ENCODE results near the gene LLGL2. TPM values are rescaled to one million over a fixed set of nuclear protein-coding genes. Genes with fewer than 3 reads are reported as not detected.
A peak's percentile ranks its signal among the peaks of the same experiment; 100 is the strongest.

LLGL2 gene
- total RNA-seq, 1 donor from 2014 or later = 33.1 TPM

DNA sequence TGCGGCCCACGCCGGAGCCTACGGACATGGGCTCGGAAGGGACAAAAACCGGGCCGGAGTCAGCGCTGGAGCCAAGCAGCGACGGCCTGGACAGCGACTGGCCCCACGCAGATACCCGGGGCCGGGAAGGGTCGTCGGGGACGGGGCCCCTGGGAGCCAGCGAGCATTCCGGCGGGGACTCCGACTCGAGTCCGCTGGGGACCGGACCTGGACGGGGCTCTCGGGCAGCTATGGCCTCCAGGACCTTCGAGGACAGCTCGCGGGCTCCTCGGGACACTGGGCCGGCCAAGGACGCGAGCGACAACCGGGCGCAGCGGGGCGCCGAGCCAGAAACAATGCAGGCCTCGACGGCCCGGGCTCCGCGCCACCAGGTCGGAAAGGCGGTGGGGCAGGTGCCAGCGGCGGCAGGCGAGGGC lies 63.1 kb downstream of the LLGL2 start:
- H3K9me3 Mint-ChIP-seq = no peaks in the 10 kb centered on the region
- H3K4me1 Mint-ChIP-seq = peaks cover 5% of the 10 kb centered on the region
- H3K27ac Mint-ChIP-seq = no peak overlapping the region
- peak overlapping the region; percentile 62 for H3K4me3 Mint-ChIP-seq
- TF ChIP-seq, protein P1, sequence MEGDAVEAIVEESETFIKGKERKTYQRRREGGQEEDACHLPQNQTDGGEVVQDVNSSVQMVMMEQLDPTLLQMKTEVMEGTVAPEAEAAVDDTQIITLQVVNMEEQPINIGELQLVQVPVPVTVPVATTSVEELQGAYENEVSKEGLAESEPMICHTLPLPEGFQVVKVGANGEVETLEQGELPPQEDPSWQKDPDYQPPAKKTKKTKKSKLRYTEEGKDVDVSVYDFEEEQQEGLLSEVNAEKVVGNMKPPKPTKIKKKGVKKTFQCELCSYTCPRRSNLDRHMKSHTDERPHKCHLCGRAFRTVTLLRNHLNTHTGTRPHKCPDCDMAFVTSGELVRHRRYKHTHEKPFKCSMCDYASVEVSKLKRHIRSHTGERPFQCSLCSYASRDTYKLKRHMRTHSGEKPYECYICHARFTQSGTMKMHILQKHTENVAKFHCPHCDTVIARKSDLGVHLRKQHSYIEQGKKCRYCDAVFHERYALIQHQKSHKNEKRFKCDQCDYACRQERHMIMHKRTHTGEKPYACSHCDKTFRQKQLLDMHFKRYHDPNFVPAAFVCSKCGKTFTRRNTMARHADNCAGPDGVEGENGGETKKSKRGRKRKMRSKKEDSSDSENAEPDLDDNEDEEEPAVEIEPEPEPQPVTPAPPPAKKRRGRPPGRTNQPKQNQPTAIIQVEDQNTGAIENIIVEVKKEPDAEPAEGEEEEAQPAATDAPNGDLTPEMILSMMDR (IDR thresholded peaks at IDR 0.05; ENCODE audit: unreplicated experiment) = no peak
- H3K27me3 Mint-ChIP-seq (ENCODE audit: low read depth) = peaks cover 3% of the 10 kb centered on the region
- H3K36me3 Mint-ChIP-seq = no peaks in the 10 kb centered on the region
- no peak for DNase-seq (ENCODE audit: low spot score in 2 of 2, unreplicated experiment in 2 of 2)

DNA sequence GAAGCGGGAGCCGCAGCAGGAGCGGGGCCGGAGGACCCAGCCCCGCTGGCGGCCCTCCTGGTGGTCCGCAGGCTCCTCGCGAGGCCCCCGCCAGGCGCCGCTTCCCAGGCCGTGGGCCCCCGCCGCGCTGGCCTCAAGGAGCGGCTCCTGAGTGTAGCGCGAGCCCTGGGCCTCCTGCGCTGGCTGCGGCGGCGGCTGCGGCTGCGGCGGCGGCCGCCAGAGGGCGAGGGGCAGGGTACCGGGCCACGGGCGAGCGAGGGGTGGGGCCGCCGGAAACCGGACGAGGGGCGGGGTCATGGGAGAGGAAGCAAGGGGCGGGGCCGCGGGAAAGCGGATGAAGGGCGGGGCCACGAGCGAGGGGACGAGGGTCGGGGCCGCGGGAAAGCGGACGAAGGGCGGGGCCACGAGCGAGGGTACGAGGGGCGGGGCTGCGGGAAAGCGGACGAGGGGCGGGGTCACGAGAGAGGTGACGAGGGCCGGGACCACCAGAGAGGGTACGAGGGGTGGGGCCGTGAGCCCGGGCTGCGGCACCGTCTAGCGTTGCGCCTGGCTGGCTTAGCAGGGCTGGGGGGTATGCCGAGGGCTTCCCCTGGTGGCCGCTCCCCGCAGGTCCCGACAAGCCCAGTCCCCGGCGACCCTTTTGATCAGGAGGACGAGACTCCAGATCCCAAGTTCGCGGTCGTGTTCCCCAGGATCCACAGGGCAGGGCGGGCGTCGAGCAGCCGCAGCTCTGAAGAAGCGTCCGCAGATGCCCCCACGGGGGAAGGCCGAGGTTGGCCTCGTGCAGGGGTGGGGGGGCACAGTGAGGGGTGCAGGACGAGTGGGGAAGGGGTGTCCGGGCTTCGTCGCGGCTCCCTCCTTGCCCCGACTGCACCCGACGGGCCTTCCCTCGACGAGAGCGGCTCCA lies 63.8 kb downstream of the LLGL2 start:
- H3K36me3 Mint-ChIP-seq = no peaks in the 10 kb centered on the region
- TF ChIP-seq, protein P1 (IDR thresholded peaks at IDR 0.05; ENCODE audit: unreplicated experiment) = peak; percentile 65
- peak; percentile 97 for DNase-seq (ENCODE audit: low spot score in 2 of 2, unreplicated experiment in 2 of 2)
- H3K9me3 Mint-ChIP-seq = no peaks in the 10 kb centered on the region
- no peak overlapping the region for H3K27ac Mint-ChIP-seq
- peaks cover 3% of the 10 kb centered on the region for H3K27me3 Mint-ChIP-seq (ENCODE audit: low read depth)
- H3K4me1 Mint-ChIP-seq = peaks cover 5% of the 10 kb centered on the region
- H3K4me3 Mint-ChIP-seq = peak overlapping the region; percentile 68

DNA sequence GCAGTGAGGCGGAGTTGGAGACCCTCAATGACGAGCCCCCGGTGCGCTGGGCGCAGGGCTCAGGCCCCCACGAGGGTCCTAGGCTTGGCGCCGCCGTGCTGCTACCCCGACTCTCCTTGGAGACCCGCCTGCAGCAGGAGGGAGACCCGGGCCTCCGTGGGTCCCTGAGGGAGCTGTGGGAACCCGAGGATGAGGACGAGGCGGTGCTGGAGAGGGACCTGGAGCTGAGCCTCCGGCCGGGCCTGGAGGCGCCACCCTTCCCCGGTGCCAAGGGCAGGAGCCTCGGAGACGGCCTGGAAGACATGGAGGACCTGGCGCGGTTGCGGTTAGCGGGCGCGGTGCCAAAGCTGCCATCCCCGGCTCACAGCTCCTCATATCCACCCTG lies 64.4 kb downstream of the LLGL2 start:
- Mint-ChIP-seq H3K4me1 (peaks cover 5% of the 10 kb centered on the region), H3K27me3 (ENCODE audit: low read depth) (peaks cover 3% of the 10 kb centered on the region), H3K9me3 (no peaks in the 10 kb centered on the region), H3K4me3 (peak overlapping the region; percentile 42), H3K36me3 (no peaks in the 10 kb centered on the region), H3K27ac (no peak overlapping the region)
- TF ChIP-seq, protein P1 (IDR thresholded peaks at IDR 0.05; ENCODE audit: unreplicated experiment) = no peak
- no peak for DNase-seq (ENCODE audit: low spot score in 2 of 2, unreplicated experiment in 2 of 2)

DNA sequence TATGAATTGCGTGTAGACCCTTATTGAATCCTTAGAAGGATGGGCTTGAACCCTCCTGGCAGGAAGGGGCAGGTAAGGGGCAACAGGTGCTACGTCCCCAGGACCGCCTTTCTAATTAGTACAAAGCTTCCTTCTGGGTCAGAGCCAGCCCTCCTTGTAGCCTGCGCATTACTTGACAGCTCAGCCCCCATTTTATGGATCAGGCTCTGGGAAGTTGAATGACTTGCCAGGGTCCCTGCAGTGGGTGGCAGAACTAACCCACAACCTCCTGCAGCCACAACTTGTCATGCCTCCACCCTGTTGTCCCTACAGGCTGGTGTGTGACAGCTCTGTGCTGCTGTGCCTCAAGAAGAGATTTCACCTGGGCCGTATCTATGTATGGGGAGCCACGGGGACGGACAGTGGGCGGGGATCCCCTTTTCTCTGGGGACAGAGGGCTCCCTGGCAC lies 64.8 kb downstream of the LLGL2 start:
- Mint-ChIP-seq H3K27me3 (ENCODE audit: low read depth) (peaks cover 3% of the 10 kb centered on the region), H3K27ac (no peak overlapping the region), H3K36me3 (no peaks in the 10 kb centered on the region), H3K4me1 (peaks cover 5% of the 10 kb centered on the region), H3K4me3 (peak overlapping the region; percentile 42), H3K9me3 (no peaks in the 10 kb centered on the region)
- TF ChIP-seq, protein P1 (IDR thresholded peaks at IDR 0.05; ENCODE audit: unreplicated experiment) = no peak
- no peak for DNase-seq (ENCODE audit: low spot score in 2 of 2, unreplicated experiment in 2 of 2)

DNA sequence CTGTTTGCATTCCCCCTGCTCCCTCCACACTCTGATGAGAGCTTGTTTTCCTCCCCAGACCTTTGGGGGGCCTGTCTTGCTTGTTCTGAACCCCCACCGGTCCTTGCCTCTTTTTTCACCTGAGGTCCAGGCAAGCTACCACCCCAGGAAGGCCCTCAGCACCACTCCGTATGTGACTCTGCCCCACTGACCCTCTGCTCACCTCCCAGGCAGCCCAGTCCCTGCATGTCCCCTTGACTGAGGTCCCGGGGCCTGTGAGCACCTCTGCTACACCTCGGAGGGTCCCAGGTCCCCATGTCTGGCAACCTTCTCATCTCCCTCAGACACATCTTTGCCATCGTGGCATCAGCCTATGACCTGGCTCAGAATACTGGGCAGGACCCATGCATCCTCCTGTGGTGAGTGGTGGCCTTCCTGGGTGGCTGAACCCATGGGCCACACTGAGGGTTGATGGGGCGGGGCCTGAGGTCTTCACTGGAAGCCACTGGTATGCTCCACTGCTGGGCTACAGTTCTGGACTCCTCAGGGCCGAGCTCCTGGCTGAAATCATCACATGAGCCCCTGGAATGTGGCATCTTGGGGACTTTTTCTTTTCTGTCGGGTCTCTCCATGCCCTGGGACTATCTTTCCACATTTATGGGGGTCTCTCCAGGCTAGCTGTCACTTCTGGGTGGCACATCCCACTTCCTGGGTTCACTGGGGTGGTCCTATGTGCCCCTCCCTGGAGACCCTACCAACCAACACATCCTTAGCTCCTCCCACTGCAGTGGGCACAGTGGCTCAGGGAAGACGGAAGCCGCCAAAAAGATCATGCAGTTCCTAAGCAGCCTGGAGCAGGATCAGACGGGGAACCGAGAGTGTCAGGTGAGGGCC lies 65.6 kb downstream of the LLGL2 start:
- H3K4me1 Mint-ChIP-seq = peaks cover 5% of the 10 kb centered on the region
- H3K4me3 Mint-ChIP-seq = peak overlapping the region; percentile 52
- H3K9me3 Mint-ChIP-seq = no peaks in the 10 kb centered on the region
- TF ChIP-seq, protein P1 (IDR thresholded peaks at IDR 0.05; ENCODE audit: unreplicated experiment) = no peak
- no peak overlapping the region for H3K27ac Mint-ChIP-seq
- no peaks in the 10 kb centered on the region for H3K36me3 Mint-ChIP-seq
- no peak for DNase-seq (ENCODE audit: low spot score in 2 of 2, unreplicated experiment in 2 of 2)
- H3K27me3 Mint-ChIP-seq (ENCODE audit: low read depth) = peaks cover under 1% of the 10 kb centered on the region
